GM19351 (cell line): ENCODE results near the gene MOV10.

Source experiments
- ATAC-seq: cut with Tn5 transposase; IDR thresholded peaks from one replicate; pipeline ENCODE4 v1.9.1; 2021; ENCODE audit warnings: mild to moderate bottlenecking, moderate library complexity; ENCODE audit not compliant: unreplicated experiment

The MOV10 gene

GRCh38 chr1:112674986-112675727 lies 698 bp downstream of the MOV10 start:
- peak; percentile 39 for ATAC-seq

- no peak for ATAC-seq
These were observed 1.4 kb downstream of the MOV10 start for GRCh38 chr1:112675728-112676381.

- no peak for ATAC-seq
These were observed 2.1 kb downstream of the MOV10 start for GRCh38 chr1:112676543-112676942.

- ATAC-seq, result no peak
These were observed 3.0 kb downstream of the MOV10 start for GRCh38 chr1:112677501-112677900.

GRCh38 chr1:112678605-112679004 lies 4.1 kb downstream of the MOV10 start:
- no peak for ATAC-seq

GRCh38 chr1:112685913-112686312 lies 11.5 kb downstream of the MOV10 start:
- ATAC-seq, result no peak

GRCh38 chr1:112686417-112686816 lies 12.0 kb downstream of the MOV10 start:
- no peak for ATAC-seq

GRCh38 chr1:112686835-112687234 lies 12.4 kb downstream of the MOV10 start:
- no peak for ATAC-seq

- ATAC-seq, result no peak
These were observed 12.9 kb downstream of the MOV10 start for GRCh38 chr1:112687361-112687760.

- no peak for ATAC-seq
These were observed 13.5 kb downstream of the MOV10 start for GRCh38 chr1:112687785-112688496.

GRCh38 chr1:112688781-112689193 lies 14.3 kb downstream of the MOV10 start:
- no peak for ATAC-seq

- ATAC-seq, result no peak
These were observed 14.9 kb downstream of the MOV10 start for GRCh38 chr1:112689196-112689841.

GRCh38 chr1:112689842-112690237 lies 15.4 kb downstream of the MOV10 start:
- ATAC-seq, result no peak

GRCh38 chr1:112692681-112693080 lies 18.2 kb downstream of the MOV10 start:
- no peak for ATAC-seq

GRCh38 chr1:112693821-112694220 lies 19.4 kb downstream of the MOV10 start:
- no peak for ATAC-seq

- no peak for ATAC-seq
These were observed 20.0 kb downstream of the MOV10 start for GRCh38 chr1:112694363-112694929.

- no peak for ATAC-seq
These were observed 20.8 kb downstream of the MOV10 start for GRCh38 chr1:112695276-112695675.

- no peak for ATAC-seq
These were observed 22.3 kb downstream of the MOV10 start for GRCh38 chr1:112696578-112697314.

- no peak for ATAC-seq
These were observed 23.3 kb downstream of the MOV10 start for GRCh38 chr1:112697781-112698201.
